ENCODE measurements around the gene MAD2L2. TPM values are rescaled to one million over a fixed set of nuclear protein-coding genes. Genes with fewer than 3 reads are reported as not detected.
A peak's percentile ranks its signal among the peaks of the same experiment; 100 is the strongest.

The MAD2L2 gene
- total and polyA plus RNA-seq, 9 of the 15 experiments (the other 6 are each of a cell fraction or from before 2014, with no cell fraction given): 12.4 to 286 (median 143) TPM

DNA sequence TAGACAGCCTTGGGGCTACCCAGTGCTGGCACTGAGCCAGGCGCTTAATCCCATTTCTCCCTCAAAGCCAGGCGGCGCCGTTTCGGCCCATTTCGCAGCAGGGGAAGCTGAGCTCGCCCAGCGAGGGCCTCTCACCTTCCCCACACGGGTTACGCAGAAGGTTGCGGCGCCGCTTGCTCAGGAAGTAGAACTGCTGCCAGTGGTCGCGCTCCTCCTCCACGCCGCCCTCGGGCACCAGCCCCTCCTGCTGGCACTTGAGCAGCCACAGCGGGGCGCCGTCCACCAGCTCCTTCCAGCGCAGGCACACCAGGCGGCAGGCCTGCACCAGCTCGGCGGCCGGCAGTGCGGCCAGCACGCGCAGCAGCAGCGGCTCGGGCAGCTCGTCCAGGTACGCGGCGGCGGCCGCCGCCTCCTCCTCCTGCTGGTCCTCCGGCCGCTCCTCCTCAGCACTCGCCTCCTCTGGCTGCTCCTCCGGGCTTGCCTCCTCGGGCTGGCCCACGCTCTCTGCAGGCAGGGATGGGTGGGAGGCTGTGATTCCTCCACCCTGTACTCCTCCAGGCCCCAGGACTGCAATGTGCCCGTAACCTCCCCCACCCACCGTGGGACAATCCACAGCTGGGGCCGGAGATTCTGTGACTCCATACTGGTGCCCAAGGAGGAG, 30.5 kb downstream of the MAD2L2 start (continued):
- TF ChIP-seq, protein P1, sequence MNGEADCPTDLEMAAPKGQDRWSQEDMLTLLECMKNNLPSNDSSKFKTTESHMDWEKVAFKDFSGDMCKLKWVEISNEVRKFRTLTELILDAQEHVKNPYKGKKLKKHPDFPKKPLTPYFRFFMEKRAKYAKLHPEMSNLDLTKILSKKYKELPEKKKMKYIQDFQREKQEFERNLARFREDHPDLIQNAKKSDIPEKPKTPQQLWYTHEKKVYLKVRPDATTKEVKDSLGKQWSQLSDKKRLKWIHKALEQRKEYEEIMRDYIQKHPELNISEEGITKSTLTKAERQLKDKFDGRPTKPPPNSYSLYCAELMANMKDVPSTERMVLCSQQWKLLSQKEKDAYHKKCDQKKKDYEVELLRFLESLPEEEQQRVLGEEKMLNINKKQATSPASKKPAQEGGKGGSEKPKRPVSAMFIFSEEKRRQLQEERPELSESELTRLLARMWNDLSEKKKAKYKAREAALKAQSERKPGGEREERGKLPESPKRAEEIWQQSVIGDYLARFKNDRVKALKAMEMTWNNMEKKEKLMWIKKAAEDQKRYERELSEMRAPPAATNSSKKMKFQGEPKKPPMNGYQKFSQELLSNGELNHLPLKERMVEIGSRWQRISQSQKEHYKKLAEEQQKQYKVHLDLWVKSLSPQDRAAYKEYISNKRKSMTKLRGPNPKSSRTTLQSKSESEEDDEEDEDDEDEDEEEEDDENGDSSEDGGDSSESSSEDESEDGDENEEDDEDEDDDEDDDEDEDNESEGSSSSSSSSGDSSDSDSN (IDR thresholded peaks at IDR 0.05; ENCODE audit: borderline replicate concordance in 1 of 2, low read depth in 2 of 2, low read length in 2 of 2): peak; percentile 75 to 89; a peak in 3 of 4 replicates
- no peak for TF ChIP-seq CREBBP (IDR thresholded peaks at IDR 0.05; ENCODE audit: low read depth, low read length)
- TF ChIP-seq TCF7L2 (IDR thresholded peaks at IDR 0.05; ENCODE audit: low read depth, low read length): no peak
- TF ChIP-seq, protein P2, sequence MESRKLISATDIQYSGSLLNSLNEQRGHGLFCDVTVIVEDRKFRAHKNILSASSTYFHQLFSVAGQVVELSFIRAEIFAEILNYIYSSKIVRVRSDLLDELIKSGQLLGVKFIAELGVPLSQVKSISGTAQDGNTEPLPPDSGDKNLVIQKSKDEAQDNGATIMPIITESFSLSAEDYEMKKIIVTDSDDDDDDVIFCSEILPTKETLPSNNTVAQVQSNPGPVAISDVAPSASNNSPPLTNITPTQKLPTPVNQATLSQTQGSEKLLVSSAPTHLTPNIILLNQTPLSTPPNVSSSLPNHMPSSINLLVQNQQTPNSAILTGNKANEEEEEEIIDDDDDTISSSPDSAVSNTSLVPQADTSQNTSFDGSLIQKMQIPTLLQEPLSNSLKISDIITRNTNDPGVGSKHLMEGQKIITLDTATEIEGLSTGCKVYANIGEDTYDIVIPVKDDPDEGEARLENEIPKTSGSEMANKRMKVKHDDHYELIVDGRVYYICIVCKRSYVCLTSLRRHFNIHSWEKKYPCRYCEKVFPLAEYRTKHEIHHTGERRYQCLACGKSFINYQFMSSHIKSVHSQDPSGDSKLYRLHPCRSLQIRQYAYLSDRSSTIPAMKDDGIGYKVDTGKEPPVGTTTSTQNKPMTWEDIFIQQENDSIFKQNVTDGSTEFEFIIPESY (CRISPR knock-in tag; IDR thresholded peaks at IDR 0.05): no peak; the same call in 1 of the 2 replicates
- peak in 1 of 2 experiments; percentile 13; a peak in 1 of 4 replicates for TF ChIP-seq TRIM24 (IDR thresholded peaks at IDR 0.05)
- peak; percentile 64; the same call in 1 of the 2 replicates for TF ChIP-seq CC2D1A (IDR thresholded peaks at IDR 0.05)
- TF ChIP-seq ZNF311 (CRISPR knock-in tag; IDR thresholded peaks at IDR 0.05): no peak
- TF ChIP-seq, protein P3, sequence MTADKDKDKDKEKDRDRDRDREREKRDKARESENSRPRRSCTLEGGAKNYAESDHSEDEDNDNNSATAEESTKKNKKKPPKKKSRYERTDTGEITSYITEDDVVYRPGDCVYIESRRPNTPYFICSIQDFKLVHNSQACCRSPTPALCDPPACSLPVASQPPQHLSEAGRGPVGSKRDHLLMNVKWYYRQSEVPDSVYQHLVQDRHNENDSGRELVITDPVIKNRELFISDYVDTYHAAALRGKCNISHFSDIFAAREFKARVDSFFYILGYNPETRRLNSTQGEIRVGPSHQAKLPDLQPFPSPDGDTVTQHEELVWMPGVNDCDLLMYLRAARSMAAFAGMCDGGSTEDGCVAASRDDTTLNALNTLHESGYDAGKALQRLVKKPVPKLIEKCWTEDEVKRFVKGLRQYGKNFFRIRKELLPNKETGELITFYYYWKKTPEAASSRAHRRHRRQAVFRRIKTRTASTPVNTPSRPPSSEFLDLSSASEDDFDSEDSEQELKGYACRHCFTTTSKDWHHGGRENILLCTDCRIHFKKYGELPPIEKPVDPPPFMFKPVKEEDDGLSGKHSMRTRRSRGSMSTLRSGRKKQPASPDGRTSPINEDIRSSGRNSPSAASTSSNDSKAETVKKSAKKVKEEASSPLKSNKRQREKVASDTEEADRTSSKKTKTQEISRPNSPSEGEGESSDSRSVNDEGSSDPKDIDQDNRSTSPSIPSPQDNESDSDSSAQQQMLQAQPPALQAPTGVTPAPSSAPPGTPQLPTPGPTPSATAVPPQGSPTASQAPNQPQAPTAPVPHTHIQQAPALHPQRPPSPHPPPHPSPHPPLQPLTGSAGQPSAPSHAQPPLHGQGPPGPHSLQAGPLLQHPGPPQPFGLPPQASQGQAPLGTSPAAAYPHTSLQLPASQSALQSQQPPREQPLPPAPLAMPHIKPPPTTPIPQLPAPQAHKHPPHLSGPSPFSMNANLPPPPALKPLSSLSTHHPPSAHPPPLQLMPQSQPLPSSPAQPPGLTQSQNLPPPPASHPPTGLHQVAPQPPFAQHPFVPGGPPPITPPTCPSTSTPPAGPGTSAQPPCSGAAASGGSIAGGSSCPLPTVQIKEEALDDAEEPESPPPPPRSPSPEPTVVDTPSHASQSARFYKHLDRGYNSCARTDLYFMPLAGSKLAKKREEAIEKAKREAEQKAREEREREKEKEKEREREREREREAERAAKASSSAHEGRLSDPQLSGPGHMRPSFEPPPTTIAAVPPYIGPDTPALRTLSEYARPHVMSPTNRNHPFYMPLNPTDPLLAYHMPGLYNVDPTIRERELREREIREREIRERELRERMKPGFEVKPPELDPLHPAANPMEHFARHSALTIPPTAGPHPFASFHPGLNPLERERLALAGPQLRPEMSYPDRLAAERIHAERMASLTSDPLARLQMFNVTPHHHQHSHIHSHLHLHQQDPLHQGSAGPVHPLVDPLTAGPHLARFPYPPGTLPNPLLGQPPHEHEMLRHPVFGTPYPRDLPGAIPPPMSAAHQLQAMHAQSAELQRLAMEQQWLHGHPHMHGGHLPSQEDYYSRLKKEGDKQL (CRISPR knock-in tag; IDR thresholded peaks at IDR 0.05; ENCODE audit: borderline replicate concordance): no peak
- TF ChIP-seq, protein P4, sequence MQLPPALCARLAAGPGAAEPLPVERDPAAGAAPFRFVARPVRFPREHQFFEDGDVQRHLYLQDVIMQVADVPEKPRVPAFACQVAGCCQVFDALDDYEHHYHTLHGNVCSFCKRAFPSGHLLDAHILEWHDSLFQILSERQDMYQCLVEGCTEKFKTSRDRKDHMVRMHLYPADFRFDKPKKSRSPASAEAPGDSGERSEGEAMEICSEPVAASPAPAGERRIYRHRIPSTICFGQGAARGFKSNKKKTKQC (CRISPR knock-in tag; IDR thresholded peaks at IDR 0.05): peak; percentile 57; the same call in 1 of the 2 replicates
- peak; percentile 24; the same call in 1 of the 2 replicates for TF ChIP-seq TEAD4 (IDR thresholded peaks at IDR 0.05; ENCODE audit: low read length)
- no peak for TF ChIP-seq TEAD4 (CRISPR knock-in tag; IDR thresholded peaks at IDR 0.05; ENCODE audit: borderline replicate concordance)
- no peak for TF ChIP-seq C11orf30 (IDR thresholded peaks at IDR 0.05; ENCODE audit: low read depth)
- TF ChIP-seq TCF3 (CRISPR knock-in tag; IDR thresholded peaks at IDR 0.05): peak; percentile 31; the same call in 1 of the 2 replicates
- TF ChIP-seq ZNF263 (CRISPR knock-in tag; IDR thresholded peaks at IDR 0.05; ENCODE audit: borderline replicate concordance): peak; percentile 88; the same call in 1 of the 2 replicates
- no peak for TF ChIP-seq LEF1 (IDR thresholded peaks at IDR 0.05)
- no peak for TF ChIP-seq GABPB2 (CRISPR knock-in tag; conservative IDR thresholded peaks at IDR 0.05)
- TF ChIP-seq ZBTB17 (CRISPR knock-in tag; IDR thresholded peaks at IDR 0.05): no peak; the same call in 1 of the 2 replicates
